ENCODE results near the gene VSIG1. TPM values are rescaled to one million over a fixed set of nuclear protein-coding genes. Genes with fewer than 3 reads are reported as not detected.

VSIG1 gene
- total and polyA plus RNA-seq, 12 donors: 0.03 to 0.46 (median 0.12) TPM; not detected in 8

DNA sequence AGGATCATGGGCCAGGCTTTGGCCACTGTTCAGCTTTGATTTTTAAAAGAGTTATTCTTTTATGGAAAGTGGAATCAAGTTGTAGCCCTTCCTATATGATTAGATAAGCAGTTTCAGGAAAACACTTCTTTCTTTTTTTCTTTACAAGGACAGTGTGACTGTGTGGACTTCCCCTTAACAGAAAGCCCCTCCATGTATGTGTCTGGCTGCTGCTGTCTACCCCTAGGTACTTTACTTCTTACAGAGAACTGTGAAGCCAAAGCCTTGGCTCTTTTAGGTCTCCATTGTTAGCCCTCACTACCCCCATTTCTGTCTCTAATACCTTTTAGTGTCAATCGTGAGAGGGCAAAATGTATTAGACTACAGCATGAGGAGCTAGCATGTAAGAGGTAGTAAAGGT is 19.1 kb downstream of the VSIG1 start:
- peaks cover 0 to 55% (median 0%) of the 10 kb centered on the region in 7 donors for H3K27me3 ChIP-seq
- H3K4me1 ChIP-seq: no peaks in the 10 kb centered on the region
- H3K4me3 ChIP-seq: no peak overlapping the region
- no peak overlapping the region for H3K27ac ChIP-seq
- DNase-seq (no peak), ATAC-seq (no peak)
- intact Hi-C loops (cut with DNase I): loop anchor here in 1 of 10 donors (5.0 kb wide), 1 partner anchor 37 kb away; no protein-coding TSS in a partner anchor
- no peak for TF ChIP-seq CTCF (IDR thresholded peaks at IDR 0.05)
- 76 to 79% methylated on average over 1 of the region's 1 CpG for WGBS, 2 donors
- no peaks in the 10 kb centered on the region for H3K36me3 ChIP-seq
- H3K9me3 ChIP-seq: no peaks in the 10 kb centered on the region

GRCh38 chrX:108064613-108065012 is 19.7 kb downstream of the VSIG1 start:
- no peaks in the 10 kb centered on the region for H3K36me3 ChIP-seq
- H3K9me3 ChIP-seq: no peaks in the 10 kb centered on the region
- no peak overlapping the region for H3K4me3 ChIP-seq
- DNase-seq (no peak), ATAC-seq (no peak)
- 93 to 100% methylated on average over 2 of the region's 2 CpGs for WGBS, 2 donors
- TF ChIP-seq CTCF (IDR thresholded peaks at IDR 0.05): no peak
- peaks cover 0 to 55% (median 0%) of the 10 kb centered on the region in 7 donors for H3K27me3 ChIP-seq
- no peaks in the 10 kb centered on the region for H3K4me1 ChIP-seq
- intact Hi-C loops (cut with DNase I): loop anchor here in 1 of 10 donors (5.0 kb wide), 1 partner anchor 37 kb away; no protein-coding TSS in a partner anchor
- H3K27ac ChIP-seq: no peak overlapping the region

- no peaks in the 10 kb centered on the region for H3K36me3 ChIP-seq
- no peaks in the 10 kb centered on the region for H3K4me1 ChIP-seq
- H3K27ac ChIP-seq: no peak overlapping the region
- no peaks in the 10 kb centered on the region for H3K9me3 ChIP-seq
- WGBS, 2 donors: 61 to 69% methylated on average over 1 of the region's 1 CpG
- intact Hi-C loops (cut with DNase I): no loop called here
- TF ChIP-seq CTCF (IDR thresholded peaks at IDR 0.05): no peak
- ATAC-seq: no peak
- peaks cover 0 to 63% (median 0%) of the 10 kb centered on the region in 7 donors for H3K27me3 ChIP-seq
- no peak for DNase-seq
- H3K4me3 ChIP-seq: no peak overlapping the region
These were observed 23.3 kb downstream of the VSIG1 start for GRCh38 chrX:108068121-108068520.

GRCh38 chrX:108070891-108071290 is 26.0 kb downstream of the VSIG1 start:
- Histone ChIP-seq H3K9me3 (no peaks in the 10 kb centered on the region), H3K36me3 (no peaks in the 10 kb centered on the region), H3K4me3 (no peak overlapping the region), H3K27me3 (peaks cover 0 to 57% (median 0%) of the 10 kb centered on the region in 7 donors), H3K4me1 (no peaks in the 10 kb centered on the region), H3K27ac (no peak overlapping the region)
- 58 to 86% methylated on average over 4 of the region's 4 CpGs for WGBS, 2 donors
- intact Hi-C loops (cut with DNase I): loop anchor here in 3 of 10 donors (5.0 to 10.0 kb wide), 2 partner anchors 46 to 49 kb away; no protein-coding TSS in a partner anchor
- DNase-seq: no peak
- no peak for TF ChIP-seq CTCF (IDR thresholded peaks at IDR 0.05)
- ATAC-seq: no peak

Data from heart right ventricle (tissue), 16 donors.